Measurements from ENCODE around the gene CSAD.
"Not testable (repeated sequence)": the region's sequence is repeated elsewhere in the genome, so short reads cannot be mapped to it uniquely, and the experiment has no call there.

CSAD gene

GRCh38 chr12:53178803-53179202, 1.9 kb downstream of the CSAD start:
- not testable (repeated sequence) for DNase-seq

- DNase-seq: not testable (repeated sequence)
Measured at GRCh38 chr12:53177447-53177846, 3.3 kb downstream of the CSAD start.

GRCh38 chr12:53176750-53177149, 4.0 kb downstream of the CSAD start:
- no peak for DNase-seq

- peak; percentile 25 to 69 for DNase-seq
Measured at GRCh38 chr12:53174881-53175491, 5.7 kb downstream of the CSAD start.

- no peak for DNase-seq
Measured at GRCh38 chr12:53173085-53173715, 7.5 kb downstream of the CSAD start.

- DNase-seq: no peak
Measured at GRCh38 chr12:53172352-53172751, 8.4 kb downstream of the CSAD start.

GRCh38 chr12:53171725-53172329, 8.9 kb downstream of the CSAD start:
- DNase-seq: no peak

GRCh38 chr12:53170876-53171724, 9.6 kb downstream of the CSAD start:
- DNase-seq: no peak

- DNase-seq: no peak
Measured at GRCh38 chr12:53170215-53170614, 10.5 kb downstream of the CSAD start.

GRCh38 chr12:53169644-53170043, 11.1 kb downstream of the CSAD start:
- no peak for DNase-seq

- no peak for DNase-seq
Measured at GRCh38 chr12:53166837-53167236, 13.9 kb downstream of the CSAD start.

GRCh38 chr12:53163008-53163407, 17.7 kb downstream of the CSAD start:
- DNase-seq: not testable (repeated sequence)

GRCh38 chr12:53161119-53161911, 19.4 kb downstream of the CSAD start:
- no peak for DNase-seq

GRCh38 chr12:53160673-53161072, 20.1 kb downstream of the CSAD start:
- DNase-seq: no peak

- DNase-seq: no peak
Measured at GRCh38 chr12:53160000-53160399, 20.7 kb downstream of the CSAD start.

- peak in 1 of 2 experiments; percentile 43 for DNase-seq
Measured at GRCh38 chr12:53159195-53159839, 21.4 kb downstream of the CSAD start.

GRCh38 chr12:53152390-53152789, 28.3 kb downstream of the CSAD start:
- DNase-seq: no peak

GRCh38 chr12:53151039-53151438, 29.7 kb downstream of the CSAD start:
- no peak for DNase-seq

GRCh38 chr12:53147653-53148052, 33.1 kb downstream of the CSAD start:
- no peak for DNase-seq

GRCh38 chr12:53147181-53147580, 33.5 kb downstream of the CSAD start:
- DNase-seq: no peak

- DNase-seq: no peak
Measured at GRCh38 chr12:53145383-53146260, 35.1 kb downstream of the CSAD start.

All from SW 1271 (cell line).